NCI-H82 (cell line): ENCODE data around the gene ZNF462.
"Not testable (repeated sequence)": the region's sequence is repeated elsewhere in the genome, so short reads cannot be mapped to it uniquely, and the experiment has no call there.

Experiments
- DNase-seq: peaks from one replicate; lab custom pipeline; 2025; lab: John Stamatoyannopoulos, UW

ZNF462 gene

GRCh38 chr9:106886111-106887046 lies 23.4 kb downstream of the ZNF462 start:
- DNase-seq = no peak

GRCh38 chr9:106887066-106887465 lies 24.1 kb downstream of the ZNF462 start:
- DNase-seq = no peak

DNA sequence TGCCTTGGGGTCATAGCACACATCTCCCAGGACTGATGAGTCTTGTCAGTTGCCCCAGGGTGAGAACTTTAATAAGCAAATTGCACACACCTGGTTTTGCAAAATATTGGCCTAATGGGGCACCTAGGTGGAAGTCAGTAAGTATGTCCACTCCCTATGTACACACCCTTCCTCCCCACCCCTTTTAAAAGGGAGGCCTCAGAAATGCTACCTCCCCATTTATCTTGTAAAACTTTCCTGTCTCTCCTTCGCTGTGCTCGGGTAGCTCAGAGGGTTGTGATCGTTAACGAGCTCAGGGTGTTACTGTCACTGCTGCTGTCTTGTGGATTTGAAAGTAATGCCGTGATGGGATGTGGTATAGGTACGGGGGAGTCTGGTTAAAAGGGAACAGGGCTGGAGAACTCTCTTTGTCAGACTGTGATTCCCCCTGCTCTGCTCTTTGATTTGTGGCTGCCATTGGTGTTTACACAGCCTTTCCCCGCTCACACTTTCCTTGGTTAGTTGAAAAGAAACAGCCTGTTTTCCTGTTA lies 26.2 kb downstream of the ZNF462 start:
- peak; percentile 28 for DNase-seq

GRCh38 chr9:106890608-106891007 lies 27.6 kb downstream of the ZNF462 start:
- no peak for DNase-seq

DNA sequence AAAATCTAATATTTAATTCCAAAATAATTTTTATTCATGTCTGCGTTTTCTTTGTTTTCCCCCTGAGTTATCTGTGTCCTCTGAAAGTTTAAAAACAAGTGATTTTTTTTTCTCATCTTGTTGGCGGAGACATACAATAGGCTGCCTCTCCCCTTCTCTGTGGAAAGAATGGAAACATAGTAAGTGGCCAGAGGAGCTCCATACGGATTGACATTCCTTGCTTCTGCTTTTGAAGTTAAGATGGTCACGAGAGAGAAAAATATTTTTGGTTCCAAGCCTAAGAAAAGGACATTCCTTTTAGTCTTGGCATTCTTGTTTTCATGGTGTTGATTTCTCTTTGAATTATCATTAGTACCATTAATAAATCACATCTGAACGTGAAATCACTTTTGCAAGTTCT lies 28.3 kb downstream of the ZNF462 start:
- no peak for DNase-seq

DNA sequence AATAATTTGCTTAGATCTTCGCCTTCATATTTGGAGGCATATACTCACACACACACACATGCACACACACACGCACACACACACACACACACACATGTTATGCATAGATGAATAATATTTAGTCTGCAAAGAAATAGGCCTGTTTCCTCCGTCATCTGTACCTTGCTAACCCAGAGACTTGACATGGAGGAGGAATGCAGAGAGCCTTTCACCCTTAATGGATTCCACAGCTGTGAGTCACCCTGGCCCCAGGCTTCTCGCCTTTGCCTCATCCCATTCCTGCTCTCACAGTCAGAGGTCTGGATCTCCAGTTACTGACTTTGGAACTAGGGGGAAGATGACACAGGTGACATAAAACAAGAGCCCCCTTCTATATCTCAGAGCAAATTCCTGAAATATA lies 29.7 kb downstream of the ZNF462 start:
- no peak for DNase-seq

DNA sequence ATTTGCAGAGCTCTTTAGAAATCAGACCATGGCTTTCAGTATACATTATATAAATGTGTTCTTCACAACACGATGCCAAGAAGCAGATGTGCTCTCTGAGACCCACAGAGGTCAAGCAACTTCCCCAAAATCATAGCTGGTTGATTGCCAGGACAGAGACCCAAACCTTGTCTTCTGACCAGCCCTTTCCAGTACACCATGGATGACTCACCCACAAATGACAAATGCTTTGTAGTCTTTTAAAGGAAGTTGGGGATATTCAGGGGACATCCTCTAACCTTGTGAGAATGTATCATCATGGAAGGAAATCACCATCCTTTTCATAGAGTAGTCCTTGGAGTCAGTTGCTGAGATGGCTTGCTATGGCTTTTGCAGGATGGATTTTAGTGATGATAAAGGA lies 30.1 kb downstream of the ZNF462 start:
- no peak for DNase-seq

- DNase-seq = no peak
Observed at GRCh38 chr9:106896695-106897094, 33.7 kb downstream of the ZNF462 start.

GRCh38 chr9:106897236-106897635 lies 34.3 kb downstream of the ZNF462 start:
- DNase-seq = no peak

DNA sequence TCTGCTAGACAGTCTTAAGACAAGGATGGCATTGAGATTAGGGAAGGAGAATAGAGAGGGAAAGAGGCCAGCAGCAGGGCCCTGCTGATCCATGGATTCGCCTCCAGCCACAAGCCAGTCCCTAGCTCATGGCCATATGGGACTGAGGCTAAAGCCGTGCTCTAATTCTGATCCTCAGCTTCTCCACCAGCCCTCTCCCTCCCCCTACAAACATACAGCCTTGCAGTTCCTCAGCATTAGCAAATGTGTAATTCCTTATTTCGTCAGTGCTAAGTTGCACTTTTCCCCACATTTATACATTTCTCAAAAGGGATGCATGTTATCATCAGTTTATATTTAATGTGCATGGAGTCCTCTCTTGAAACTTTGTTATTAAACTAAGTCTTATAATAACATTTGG lies 34.8 kb downstream of the ZNF462 start:
- DNase-seq = peak; percentile 95

GRCh38 chr9:106900523-106900922 lies 37.6 kb downstream of the ZNF462 start:
- not testable (repeated sequence) for DNase-seq

DNA sequence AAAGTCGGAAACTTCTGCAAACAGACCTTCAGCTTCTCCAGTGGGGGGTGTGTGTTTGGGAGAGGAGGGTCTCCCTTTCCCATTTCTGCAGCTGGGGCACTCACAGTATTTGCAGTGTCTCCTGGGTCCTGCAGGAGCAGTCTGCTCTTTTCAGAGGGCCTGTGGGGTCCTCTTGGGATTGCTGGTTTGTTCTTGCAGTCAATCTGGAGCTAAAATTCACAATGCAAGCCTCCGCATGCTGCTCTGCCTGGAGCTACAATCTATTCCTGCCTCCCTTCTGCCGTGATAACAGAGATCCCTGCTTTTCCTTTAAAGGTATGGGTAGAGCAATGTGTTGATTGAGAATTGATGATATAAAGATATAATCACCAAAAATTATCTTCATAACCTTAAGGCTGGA lies 43.2 kb downstream of the ZNF462 start:
- no peak for DNase-seq

GRCh38 chr9:106911951-106912350 lies 49.0 kb downstream of the ZNF462 start:
- no peak for DNase-seq

- DNase-seq = no peak
Observed at GRCh38 chr9:106913276-106913675, 50.3 kb downstream of the ZNF462 start.

DNA sequence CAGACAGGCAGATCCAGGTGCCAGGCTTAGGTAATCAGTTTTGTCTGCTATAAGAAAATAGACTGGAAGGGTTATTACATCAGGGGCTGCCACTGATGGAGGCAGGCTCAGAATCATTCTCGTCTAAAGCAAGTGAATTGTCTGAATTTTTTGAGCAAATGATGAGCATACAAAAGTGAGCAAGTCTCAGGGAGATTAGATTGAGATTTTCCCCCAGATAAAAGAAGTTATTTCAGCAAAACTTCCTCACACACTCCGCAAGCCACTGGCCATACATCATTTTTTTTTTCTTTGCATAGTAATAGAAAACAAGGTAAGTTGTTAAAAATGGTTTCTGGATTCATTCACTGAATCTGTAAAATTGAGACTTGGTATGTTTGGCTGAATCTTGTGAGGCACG lies 52.9 kb downstream of the ZNF462 start:
- no peak for DNase-seq

DNA sequence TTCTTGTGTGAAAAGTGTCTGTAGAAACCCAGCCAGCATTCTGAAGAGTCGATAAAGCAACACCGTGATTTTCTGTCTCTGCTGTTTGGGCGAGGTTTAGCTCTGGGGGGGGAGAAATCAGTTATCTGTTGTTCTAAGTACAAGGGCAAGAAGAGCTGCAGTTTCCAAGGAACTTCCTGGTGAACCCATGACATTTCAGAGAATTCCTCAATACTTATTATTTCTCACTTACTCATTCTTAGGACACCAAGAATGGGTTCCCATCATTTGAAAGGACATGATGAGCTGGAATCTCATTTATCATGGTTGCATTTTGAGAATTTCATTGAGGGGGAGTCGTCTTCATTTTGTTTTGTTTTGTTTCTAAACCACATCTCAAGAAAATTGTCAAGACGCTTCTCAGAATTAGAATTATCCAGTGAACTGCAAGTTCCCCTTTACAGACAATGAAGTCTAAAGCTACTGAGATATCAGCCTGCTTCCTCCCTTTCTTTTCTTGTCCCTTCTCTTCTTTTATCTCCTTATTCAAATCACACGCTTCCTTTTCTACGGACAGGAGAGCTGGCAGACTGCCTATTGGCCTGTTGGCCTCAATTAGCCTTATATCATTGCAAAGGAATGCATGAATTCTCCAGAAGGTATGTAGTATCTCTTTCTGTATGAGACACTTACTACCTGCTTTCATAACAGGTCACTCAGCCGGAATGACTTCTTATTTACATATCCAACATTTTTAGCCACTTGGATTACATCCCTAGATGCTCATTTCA lies 53.7 kb downstream of the ZNF462 start:
- no peak for DNase-seq

GRCh38 chr9:106918825-106919509 lies 56.0 kb downstream of the ZNF462 start:
- no peak for DNase-seq

DNA sequence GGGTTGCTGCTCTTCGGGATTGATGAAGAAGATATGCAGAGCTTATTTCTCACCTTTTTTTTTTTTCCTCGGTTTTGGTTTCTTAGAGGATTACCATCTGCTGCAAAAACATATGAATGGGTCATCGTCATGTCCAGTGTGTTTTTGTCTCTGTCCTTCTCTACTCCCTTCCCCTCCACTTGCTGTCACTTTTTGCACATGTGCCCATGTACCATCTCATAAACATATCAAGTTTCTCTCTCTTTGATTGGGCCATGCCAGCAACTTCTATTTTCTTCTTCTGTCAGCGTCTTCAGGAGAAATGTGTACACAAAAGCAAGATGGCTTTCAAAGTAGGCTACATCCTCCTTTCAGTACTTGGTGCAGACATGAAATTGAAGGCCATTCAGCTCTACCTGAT lies 57.1 kb downstream of the ZNF462 start:
- DNase-seq = no peak

DNA sequence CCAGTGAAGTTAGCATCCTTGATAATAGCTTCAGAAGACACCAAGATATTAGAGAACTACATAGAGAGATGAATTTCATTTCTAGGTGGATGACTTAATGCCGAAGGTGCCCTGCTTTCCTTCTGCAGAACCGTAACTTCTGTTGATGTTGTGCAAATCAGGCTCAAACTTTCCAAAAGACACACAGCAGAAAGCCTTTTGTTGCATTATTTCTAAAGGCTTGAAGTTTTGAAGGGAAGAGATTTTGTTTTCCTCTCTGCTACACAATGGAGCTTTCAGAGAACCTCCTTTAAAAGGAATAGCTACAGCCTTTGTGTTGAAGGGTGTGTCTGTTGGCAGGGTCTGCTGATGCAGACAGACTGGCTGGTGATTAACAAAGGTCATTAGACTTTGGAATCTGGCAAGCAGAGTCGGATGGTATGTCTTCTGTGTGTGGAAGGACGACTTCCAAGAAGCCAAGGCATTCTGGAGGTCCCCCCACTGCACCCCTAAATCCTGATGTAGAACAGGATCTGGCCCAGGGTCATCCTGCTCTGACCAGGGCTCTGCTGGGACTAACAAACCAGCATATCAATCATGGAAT lies 57.8 kb downstream of the ZNF462 start:
- DNase-seq = no peak

GRCh38 chr9:106921341-106921899 lies 58.5 kb downstream of the ZNF462 start:
- DNase-seq = peak; percentile 71

- DNase-seq = no peak
Observed at GRCh38 chr9:106922026-106922425, 59.1 kb downstream of the ZNF462 start.

DNA sequence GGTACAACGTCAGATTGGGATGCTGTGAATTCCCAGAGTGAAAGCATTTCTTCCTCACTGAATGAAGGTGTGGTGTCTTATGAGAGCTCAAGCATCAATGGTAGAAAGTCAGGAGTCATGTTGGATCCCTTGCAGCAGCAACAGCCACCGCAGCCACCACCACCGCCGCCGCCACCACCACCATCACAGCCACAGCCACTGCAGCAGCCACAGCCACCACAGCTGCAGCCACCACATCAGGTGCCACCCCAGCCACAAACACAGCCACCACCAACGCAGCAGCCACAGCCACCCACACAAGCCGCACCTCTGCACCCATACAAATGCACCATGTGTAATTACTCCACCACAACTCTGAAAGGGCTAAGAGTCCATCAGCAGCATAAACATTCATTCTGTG lies 62.4 kb downstream of the ZNF462 start:
- no peak for DNase-seq
